Renal cortex interstitium (tissue), 11 donors: ENCODE measurements around the gene C14orf180. TPM values are rescaled to one million over a fixed set of nuclear protein-coding genes. Genes with fewer than 3 reads are reported as not detected.

ENCODE experiments used
- DNase-seq, 11 donors: peaks; one replicate each; pipeline ENCODE4 v3.0.0-alpha.2; 2013; ENCODE audit warnings: low read depth in 9 of 11, low spot score in 4 of 11; ENCODE audit errors: extremely low read depth in 1 of 11
- polyA plus RNA-seq, 3 donors: library from polyadenylated mRNA; unstranded; fragments of 120-200 nt; gene quantifications; one replicate each; pipeline ENCODE4 v1.2.1, GENCODE V29; 2013; ENCODE audit not compliant: insufficient read length in 3 of 3

Gene C14orf180
- polyA plus RNA-seq, 3 donors = not detected

DNA sequence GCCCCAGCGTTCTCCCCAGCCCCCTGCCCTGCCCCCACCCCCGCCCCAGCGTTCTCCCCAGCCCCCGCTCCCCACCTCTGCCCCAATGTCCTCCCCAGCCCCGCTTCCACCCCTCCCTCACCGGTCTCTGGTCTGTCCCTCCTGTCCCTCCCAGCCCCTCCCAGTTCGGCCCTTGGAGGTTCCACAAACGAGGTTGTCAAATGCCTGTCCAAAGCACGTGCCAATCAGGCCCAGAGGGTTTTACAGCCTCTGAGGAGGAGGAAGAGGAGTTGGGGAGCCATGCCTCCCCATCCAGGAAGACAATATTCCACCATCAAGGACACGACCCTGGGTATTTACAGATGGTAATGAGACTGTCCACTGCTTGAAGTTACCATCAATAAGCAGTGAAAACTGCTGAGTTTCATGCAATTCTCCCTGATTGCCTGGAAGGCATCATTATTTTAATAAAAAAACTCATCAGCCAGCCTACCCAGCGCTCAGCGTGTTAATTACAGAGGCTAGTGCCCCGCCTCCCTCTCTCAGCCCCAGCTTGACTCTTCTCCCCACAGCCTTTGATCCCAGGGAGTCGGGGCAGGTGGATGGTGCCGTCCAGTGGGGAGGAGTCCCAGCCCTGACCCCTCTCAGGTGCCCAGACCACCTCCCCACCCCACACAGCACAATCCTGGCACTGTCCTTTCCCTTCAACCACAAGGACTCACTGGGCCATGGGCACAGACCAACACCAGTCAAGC lies 30.6 kb upstream of the C14orf180 start:
- no peak for DNase-seq

DNA sequence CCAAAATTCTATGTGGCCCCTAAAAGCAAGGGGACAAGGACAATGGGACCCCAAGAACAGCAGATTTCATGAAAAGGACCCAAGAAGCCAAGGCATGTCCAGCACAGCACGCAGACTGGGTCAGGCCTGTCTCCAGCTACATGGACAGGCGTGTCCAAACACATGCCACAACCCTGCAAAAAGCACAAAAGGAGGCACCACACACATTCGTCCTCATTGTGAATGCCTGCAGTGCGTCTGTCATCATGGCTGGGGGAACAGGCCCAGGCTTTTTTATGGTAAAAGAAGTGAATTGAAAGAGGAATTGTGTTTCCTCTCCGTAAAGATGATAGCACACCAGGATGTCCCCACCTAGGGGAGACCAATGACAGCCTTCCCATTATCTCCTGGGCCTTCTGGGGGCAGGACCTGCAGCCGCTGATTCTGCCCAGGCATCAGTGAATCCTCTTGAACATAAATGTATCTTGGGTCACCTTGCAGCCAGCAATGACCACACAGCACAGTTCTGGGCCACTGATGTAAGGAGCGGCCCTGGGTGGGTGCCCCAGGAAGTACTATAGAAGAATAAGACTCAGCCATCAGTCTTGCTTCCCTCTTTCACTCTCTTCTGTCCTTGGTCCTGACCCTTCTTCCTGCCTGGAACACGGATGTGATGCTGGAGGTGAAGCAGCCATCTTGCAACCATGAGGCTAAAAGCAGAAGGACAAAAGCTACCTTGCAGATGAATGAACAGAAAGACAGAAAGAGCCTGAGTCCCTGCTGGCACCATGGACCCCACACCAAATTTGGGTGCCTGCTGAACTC lies 29.8 kb upstream of the C14orf180 start:
- DNase-seq = no peak

DNA sequence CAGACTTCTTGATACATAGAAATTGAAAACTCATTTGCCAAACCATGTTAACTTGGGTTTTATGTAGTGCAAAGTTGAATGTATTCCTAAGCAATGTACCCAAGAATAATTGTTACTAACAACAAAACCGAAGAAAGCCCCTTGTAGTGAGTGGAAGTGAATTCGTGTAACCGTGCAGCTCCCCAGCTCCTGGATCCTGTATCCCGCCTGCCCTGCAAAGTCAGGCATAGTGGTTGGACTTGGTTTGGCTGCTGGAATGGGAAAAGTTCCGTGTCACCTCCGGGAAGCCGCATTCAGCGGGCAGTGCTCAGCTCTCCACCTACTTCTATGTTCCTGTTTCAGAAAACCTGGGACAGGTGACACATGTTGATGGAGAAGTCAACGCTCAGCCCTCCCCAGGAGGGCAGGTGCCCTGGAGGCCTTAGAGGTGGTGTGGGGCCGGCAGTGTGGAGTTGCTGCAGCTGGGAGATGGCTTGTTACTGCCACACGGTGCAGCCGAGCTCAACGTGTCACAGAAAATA lies 29.2 kb upstream of the C14orf180 start:
- DNase-seq = no peak

DNA sequence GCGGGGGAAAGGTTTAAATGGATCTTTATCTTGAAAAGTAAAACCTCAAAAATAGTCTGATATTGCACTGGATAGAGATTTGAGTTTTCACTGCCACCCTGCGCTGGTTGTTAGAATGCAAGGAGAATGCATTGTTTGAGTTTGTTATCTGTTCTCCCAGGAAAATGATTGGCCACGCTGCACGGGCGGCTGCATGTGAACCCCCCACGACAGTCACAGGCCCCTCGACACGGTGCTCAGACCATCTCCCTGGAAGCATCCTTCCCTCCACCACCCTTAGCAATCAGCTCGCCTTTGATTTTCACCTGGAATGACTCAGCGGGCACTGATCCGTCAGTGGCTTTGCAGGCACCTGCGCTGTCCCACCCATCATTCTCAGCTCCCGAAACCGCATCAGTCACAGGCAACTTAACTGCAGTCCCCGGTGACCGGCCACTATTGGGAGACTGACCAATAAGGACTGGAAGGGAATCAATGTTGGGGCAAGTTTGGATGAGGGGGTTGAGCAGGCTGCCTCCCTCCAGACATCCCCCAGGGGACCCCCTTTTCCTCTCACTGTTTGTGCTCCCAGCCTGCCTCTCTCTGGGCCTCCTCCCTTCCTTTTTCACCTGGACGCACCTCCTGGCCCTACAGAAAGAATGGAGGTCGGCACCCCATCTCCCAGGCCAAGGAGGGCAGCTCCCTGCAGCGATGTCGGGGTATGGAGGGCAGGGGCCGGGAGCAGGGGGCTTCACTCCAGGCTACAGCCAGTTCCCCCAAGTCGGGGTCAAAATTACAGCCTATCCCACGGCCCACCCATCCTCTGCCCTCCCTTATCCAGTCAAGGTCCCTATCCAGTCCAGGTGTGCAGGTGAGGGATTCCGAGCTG lies 28.5 kb upstream of the C14orf180 start:
- DNase-seq = no peak

DNA sequence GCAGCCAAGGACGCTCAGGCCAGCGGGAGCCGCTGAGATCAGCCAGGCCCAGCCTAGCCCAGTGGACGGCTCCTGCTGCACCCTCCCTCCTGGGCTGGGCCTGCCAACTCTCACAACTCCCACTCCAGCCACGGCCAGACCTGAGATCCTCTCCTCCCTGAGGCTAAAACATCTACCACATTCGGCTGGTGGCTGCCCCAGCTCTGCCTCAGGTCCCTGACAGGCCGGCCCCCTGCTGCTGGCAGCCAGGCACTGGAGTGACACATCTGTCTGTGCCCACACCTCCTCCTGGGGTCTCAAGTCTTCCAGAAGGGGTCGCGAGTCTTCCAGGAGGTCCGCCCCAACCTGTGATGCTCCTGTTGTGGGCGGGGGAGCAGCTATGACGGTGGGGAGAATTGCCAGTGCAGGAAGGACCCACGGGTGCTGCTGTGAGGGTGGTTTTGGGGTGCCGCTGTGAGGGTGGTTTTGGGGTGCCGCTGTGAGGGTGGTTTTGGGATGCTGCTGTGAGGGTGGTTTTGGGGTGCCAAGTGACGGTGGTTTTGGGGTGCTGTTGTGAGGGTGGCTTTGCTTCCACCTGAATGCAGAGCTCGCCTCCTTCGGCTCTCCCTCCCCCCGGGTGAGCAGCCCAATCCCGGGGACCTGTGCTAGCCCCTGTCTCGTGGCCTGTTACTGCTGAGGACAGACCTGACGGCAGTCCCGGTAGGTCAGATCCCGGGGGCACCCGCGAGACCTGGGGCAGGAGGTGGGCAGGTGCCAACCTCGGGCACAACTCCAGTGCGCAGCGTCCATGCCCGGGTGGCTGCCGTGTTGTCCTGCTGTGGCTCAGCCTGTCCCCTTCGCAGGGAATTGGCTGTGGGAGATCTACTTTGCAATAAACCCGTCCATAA lies 27.5 kb upstream of the C14orf180 start:
- no peak for DNase-seq

DNA sequence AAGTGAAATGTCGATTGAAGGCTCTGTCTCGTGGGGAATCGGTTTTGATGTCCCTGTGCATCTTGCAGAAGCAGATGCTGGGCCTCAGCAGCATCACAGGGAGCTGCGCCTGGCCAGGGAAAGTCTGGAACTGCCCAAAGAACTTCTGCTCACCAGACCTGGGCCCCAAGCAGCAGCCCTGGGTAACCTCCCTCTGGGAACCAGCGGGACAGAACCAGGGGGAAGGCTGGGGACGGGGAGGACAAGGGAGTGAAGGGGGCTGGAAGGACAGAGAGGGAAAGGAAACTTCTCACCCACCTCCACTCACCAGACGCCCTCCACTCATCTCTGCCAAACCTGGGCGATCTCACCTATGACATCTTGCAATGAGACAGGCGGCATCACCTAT lies 26.8 kb upstream of the C14orf180 start:
- DNase-seq = no peak

DNA sequence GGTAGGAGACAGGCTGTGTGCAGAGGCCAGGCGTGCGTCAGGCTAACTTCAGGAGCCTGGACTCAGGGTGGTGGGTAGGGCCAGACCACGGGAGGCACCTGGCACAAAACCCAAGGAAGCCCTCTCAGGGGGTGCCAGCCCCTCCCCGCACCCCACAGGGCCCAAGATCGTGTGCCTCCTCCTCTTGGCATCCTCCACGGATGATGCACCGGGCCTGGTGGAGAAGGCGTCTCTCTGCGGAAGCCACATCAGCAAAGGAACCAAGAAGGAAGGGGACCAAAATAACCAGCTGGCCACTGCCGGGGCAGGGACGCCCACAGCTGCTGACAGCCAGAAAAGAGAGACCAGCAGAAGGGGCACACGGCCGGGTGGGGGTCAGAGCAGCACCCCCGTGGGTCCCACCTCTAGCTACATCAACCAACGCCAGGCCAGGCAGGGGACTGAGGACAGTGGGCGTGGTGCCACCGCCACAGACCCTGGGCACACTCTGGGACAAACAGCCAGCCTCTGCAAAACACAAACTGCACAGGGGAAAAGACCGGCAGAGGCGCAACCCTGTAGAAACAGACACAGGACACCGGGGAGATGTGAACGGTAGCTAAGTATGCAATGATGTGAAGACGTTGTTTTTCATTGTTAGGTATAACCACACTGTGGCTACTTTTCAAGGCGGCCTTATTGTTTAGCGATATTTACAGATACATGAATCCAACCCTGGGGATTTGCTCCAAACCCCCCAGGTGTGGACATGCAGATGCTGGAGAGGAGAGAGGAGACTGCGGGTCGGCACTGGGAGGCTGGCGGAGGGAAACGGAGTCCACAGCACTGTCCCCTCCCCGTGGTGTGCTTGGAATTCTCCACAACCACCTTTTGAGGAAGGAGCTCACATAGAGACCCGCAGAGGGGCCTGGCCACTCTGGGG lies 26.1 kb upstream of the C14orf180 start:
- DNase-seq = no peak

DNA sequence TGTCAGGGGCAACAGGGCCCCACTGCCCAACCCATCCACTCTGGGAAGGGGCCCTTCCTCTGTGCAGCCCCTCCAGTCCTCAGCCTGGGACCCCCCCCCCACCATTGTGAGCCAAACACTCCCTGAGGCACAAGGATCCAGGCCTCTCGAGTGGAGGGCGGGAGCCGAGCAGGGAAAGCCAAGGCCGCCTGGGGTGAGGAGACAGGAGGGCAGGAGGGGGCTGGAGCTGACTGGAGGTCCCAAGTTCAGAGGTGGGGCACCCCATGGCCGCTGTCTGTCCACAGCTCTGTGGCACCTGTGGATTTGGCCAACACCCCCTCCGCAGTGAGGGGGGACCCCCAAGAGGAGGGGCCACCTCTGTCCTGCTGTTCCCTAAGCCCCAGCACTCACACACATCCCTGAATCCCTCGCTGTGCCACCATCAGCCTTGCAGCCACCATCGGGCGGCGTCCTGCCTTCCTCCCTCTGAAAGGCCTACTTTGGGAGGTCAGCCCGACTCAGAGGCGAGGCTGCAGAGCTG lies 25.4 kb upstream of the C14orf180 start:
- no peak for DNase-seq

DNA sequence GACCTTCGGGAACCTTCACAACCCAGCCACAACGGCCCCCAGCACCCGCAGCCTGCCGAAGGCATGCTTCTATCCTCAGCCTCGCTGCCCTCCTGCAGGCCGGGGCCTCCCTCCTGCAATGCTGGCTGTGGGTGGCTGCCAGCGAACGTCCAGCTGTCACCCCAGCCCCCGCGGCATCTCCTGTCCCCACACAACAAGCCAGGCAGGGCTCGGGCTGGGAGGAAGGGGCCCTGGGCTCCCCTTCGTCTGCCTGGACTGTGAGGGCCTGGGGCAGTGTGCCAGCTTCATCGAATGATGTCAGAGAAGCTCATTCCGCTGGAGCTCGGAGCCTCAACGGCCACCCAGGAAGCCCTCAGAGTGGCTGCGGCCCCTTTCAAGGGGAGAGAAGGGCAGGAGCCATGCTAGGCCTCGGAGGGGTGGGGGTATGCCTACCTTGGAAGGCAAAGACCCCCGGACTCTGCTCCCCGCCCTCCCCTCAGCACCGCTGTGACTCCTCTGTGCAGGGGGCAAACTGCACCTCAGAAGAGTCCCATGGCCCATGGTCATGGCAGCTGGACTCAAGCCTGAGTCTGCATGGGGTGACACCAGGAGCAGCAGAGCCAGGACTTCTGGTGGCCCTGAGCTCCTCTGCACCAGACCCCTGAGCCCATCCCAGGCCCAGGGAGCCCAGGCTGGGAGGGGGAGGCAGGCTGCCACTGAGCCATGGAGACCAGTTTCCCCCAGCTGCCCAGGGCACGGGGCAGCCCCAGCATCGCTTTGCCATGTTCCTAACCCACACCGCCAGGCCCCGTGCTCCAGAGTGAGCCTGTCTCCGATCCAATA lies 24.7 kb upstream of the C14orf180 start:
- no peak for DNase-seq

DNA sequence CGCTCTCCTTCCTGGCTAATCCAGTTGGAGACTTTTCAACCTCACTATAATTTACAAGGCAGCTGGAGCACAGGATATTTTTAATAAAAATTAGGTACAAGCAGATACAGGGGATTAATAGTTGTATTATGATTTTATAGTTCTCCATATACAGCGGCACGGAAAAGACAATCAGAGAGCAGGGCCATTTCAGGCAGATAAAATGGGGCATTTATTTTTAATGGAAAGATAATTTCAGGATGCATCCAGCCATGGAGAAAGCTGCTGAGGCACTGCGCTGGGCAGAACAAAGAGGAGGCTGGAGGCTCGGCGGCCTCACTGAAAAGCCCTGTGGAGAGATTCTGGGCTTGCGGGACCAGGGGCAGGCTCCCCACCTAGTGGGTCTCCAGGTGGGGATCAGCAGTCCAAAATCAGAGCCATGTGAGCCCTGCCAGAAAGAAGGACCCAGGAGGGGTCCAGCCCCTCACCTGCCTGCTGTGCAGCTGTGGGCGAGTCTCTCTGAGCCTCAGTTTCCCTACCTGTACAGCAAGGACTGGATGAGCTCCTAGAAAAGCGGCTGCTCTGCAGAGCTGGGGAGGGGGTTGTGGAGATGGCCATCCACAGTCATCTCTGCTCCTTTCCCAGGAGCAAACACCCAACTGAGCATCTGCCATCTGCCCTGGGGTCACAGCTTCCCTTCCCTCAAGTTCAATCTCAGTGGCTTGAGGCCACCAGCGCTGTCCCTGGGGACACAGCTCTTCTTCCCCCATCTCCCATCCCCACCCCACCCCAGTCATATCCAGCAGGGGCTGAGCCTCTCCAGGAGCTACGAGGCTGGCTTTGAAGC lies 23.9 kb upstream of the C14orf180 start:
- no peak for DNase-seq

DNA sequence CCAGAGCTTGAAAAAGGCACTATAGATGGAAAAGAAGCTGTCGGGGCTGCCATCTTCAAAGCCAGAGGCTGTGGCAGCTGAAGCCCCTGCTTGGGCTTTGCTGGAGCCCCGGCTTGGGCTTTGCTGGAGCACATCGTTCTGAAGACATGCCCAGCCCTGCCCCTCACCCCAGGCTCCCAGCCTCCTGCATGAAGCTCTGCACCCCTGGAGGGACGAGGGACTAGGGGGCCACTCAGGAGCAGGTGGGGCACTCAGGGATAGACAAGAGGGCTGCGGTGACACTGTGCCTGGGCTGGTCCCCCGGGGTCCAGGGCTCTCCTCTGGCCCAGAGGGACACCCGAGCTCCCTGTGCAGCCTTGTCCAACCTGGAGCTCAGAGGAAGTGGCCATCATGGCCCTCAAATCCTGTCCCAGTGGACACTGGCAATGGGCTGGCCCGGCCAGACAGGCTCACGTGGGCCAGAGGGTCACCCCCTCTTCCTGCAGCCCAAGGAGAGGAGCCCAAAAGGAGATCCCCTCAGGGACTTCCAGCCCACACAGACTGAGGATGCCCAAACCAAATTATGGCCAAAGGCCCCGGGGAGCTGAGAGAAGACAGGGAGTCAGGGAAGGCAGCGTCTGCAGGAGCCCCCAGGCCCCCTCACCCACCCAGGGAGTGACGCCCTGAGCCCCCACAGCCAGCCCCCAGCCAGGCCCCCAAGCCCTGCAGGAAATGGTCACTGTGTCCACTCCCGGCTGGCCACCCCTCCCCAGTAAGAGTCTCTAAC lies 23.1 kb upstream of the C14orf180 start:
- DNase-seq = no peak

DNA sequence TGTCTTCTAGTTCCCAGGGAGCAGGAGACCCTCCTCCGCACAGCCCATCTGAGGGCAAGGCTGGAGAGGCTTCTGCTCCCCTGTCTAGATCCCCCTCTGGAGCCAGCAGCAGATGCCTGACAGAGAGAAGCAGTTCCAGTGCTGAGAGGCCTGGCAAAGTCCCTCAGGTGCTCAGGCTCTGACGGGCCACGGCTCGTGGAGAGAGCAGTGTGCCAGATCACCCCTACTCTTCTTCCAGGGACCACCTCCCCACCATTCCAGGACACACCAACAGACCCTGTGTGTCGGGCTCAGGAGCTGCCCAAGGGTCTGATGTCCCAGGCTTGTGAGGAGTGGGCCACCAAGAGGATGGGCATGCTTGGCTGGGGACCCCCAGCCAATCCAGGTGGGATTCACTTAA lies 22.5 kb upstream of the C14orf180 start:
- no peak for DNase-seq

DNA sequence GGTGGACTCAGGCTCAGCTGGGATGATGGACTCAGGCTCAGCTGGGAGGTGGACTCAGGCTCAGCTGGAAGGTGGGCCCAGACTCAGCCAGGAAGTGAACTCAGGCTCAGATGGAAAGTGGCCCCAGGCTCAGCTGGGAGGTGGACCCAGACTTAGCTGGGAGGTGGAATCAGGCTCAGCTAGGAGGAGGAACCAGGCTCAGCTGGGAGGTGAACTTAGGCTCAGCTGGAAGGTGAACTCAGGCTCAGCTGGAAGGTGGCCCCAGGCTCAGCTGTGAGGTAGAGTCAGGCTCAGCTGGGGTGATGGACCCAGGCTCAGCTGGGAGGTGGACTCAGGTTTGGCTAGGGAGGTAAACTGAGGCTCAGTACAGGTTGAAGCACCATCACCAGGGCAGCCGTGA lies 21.8 kb upstream of the C14orf180 start:
- DNase-seq = no peak

DNA sequence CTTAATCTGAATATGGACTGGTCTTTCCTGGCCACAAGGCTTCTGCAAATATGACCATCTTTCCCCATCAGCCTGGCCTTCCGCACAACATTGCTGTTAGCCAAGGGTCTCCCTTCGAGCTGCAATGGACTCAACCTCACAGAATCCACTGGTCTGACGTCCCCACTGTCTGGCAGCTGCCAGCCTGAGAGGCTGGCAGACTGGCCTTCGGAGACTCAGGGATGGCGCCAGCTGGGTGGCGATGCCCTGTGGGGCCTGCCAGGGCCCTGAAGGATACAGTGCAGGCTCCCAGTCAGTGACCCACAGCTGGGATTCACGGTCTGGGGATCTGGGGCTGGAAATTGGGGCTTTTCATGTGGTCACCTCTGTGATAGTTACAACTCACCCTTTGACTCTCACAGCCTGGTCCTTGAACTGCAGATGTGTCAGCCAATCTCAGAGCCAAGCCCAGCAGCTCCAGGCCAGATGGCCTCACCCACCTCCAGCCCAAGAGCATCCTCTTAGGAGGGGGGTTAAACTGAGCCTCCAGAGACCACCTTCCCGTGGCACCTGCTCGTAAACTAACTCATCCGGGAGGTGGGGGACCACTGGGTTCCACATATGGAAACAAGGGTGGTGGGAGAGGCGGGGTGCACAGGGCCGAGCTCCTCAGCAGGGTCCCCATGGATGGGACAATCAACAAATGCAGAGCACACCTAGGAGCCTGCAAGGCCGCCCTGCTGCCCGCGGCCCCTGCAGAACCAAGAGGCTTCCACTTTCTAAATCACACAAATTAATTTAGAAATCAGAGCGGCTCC lies 21.1 kb upstream of the C14orf180 start:
- no peak for DNase-seq
